Measurements from ENCODE around the gene GNB1.
"Not testable (repeated sequence)": the region's sequence is repeated elsewhere in the genome, so short reads cannot be mapped to it uniquely, and the experiment has no call there.

GNB1 gene

GRCh38 chr1:1758692-1759455, 132.0 kb downstream of the GNB1 start:
- DNase-seq: no peak

- DNase-seq: no peak
These were observed 132.7 kb downstream of the GNB1 start for GRCh38 chr1:1758059-1758621.

GRCh38 chr1:1757422-1758058, 133.3 kb downstream of the GNB1 start:
- DNase-seq: no peak

- DNase-seq: no peak
These were observed 134.0 kb downstream of the GNB1 start for GRCh38 chr1:1756661-1757421.

- DNase-seq: no peak
These were observed 135.0 kb downstream of the GNB1 start for GRCh38 chr1:1755852-1756251.

- DNase-seq: no peak
These were observed 135.5 kb downstream of the GNB1 start for GRCh38 chr1:1755426-1755825.

- no peak for DNase-seq
These were observed 136.7 kb downstream of the GNB1 start for GRCh38 chr1:1754051-1754815.

GRCh38 chr1:1753607-1754005, 137.3 kb downstream of the GNB1 start:
- DNase-seq: no peak

- DNase-seq: no peak
These were observed 138.0 kb downstream of the GNB1 start for GRCh38 chr1:1752636-1753606.

- DNase-seq: no peak
These were observed 138.7 kb downstream of the GNB1 start for GRCh38 chr1:1752190-1752589.

GRCh38 chr1:1749941-1750340, 140.9 kb downstream of the GNB1 start:
- DNase-seq: not testable (repeated sequence)

- no peak for DNase-seq
These were observed 142.1 kb downstream of the GNB1 start for GRCh38 chr1:1748686-1749321.

GRCh38 chr1:1746566-1746909, 144.3 kb downstream of the GNB1 start:
- not testable (repeated sequence) for DNase-seq

GRCh38 chr1:1745651-1746565, 145.0 kb downstream of the GNB1 start:
- DNase-seq: peak; percentile 13

- not testable (repeated sequence) for DNase-seq
These were observed 148.4 kb downstream of the GNB1 start for GRCh38 chr1:1742529-1742928.

- DNase-seq: not testable (repeated sequence)
These were observed 149.9 kb downstream of the GNB1 start for GRCh38 chr1:1741013-1741412.

GRCh38 chr1:1738799-1739337, 152.0 kb downstream of the GNB1 start:
- not testable (repeated sequence) for DNase-seq

GRCh38 chr1:1737675-1738590, 153.0 kb downstream of the GNB1 start:
- DNase-seq: not testable (repeated sequence)

Measured in NCI-H1105 treated with DMSO at 0.1 percent for 48 hours (cell line).